ENCODE measurements around the gene ZNF10. TPM values are rescaled to one million over a fixed set of nuclear protein-coding genes. Genes with fewer than 3 reads are reported as not detected.
A peak's percentile ranks its signal among the peaks of the same experiment; 100 is the strongest.

Gene ZNF10
- 4.5 TPM for polyA plus RNA-seq (2013, experiment 1 of 2; ENCODE audit: insufficient read length)
- polyA plus RNA-seq (2013, experiment 2 of 2; ENCODE audit: insufficient read length): 5.2 TPM

DNA sequence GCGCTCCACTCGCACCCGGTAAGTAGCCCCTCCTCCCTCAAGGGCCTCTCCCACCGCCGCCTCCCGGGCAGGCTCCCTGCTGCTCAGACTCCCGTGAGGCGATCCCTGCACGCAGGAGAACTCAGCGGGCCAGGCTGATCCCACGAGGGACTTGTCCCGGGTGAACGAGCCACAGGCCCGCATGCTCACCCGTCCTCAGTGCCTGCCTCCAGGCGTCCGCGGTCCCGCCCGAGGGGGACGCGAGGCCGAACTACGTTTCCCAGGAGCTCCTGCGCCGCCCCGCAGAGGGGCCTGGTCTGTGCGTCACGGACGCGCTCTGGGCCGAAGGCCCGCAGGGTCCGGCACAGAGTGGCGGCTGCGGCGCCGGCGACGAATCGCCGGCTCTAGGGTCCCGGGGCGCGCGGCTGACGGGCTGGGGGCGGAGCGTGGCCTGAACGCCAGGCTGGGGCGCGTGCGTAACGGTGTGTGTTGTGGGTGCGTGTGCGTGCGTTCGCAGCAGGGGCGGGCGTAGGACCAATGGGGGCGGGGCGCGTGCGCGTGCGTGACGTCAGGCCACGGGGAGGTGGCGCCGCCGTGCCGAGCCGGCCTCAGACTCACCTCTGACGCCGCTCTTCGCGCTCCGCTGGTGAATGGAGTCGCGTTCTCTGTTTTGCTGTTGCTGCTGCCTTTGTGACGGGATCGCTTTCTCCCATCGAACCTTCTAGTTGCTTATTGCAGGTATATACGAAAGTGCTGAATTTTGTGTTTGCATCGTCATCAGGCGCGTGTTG is at the start of gene ZNF10, which contains the start of gene ZNF891:
TSS of gene ZNF10 (plus strand) at position 590 of the 770 bp plus-strand sequence. CDS start 13,866 bp downstream, outside the sequence.
TSS of gene ZNF891 (minus strand) at position 237 of the 770 bp plus-strand sequence. CDS start 8,356 bp downstream, outside the sequence.
- DNase-seq: peak; percentile 95

DNA sequence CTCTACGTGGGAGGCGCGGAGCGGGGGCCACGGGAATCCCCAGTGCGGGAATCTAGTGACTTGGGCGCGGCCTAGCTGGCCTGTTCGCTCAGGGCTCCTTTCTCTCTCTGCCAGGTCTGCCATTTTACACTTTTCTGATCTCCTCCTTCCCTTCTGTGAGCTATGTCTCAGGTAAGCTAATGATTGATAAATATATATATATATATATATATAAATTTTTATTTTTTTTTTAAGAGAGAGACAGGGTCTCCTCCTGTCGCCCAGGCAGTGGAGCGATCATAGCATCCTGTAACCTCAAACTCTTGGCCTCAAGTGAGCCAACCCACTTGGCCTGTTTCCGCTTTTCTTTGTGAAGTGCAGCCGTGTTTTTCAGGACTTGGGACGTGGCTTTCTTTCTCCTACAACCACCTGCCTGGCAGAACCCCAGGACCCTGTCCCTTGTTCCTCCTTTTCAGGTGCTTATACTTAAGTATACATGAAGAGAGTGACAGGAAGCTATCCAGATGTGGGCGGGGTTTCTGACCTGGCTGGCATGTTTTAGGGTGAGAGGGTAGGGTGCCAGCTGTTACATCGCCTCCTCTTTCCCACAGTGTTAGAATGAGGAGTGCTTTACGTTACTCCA is 49.2 kb upstream of the ZNF10 start:
- no peak for DNase-seq

DNA sequence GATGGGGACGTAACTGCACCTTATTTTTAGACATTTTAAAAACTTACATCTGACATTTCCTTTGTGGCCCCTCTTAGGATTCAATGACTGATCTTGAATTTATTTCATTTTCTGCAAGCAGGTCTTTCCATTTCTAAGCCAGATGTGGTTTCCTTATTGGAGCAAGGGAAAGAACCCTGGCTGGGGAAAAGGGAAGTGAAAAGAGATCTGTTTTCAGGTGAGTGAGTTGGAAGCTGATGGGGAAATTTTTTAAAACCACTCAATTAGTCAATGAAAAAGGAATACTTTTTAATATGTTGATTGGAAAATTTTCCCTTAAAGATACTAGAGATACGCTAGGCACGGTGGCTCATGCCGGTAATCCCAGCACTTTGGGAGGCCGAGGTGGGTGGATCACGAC is 47.1 kb upstream of the ZNF10 start:
- DNase-seq: no peak

DNA sequence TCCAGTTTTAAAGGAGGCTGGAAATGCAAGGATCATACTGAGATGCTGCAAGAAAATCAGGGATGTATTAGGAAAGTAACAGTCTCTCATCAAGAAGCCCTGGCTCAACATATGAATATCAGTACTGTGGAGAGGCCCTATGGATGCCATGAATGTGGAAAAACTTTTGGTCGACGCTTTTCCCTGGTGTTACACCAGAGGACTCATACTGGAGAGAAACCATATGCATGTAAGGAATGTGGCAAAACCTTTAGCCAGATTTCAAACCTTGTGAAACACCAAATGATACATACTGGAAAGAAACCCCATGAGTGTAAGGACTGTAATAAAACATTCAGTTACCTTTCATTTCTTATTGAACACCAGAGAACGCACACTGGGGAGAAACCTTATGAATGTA is 24.8 kb upstream of the ZNF10 start:
- no peak for DNase-seq

DNA sequence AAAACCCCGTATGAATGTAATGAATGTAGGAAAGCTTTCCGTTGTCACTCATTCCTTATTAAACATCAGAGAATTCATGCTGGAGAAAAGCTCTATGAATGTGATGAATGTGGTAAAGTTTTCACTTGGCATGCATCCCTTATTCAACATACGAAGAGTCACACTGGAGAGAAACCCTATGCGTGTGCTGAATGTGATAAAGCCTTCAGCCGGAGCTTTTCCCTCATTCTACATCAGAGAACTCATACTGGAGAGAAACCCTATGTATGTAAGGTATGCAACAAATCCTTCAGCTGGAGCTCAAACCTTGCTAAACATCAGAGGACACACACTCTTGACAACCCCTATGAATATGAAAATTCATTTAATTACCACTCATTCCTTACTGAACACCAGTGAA is 24.2 kb upstream of the ZNF10 start:
- peak; percentile 4 for DNase-seq

DNA sequence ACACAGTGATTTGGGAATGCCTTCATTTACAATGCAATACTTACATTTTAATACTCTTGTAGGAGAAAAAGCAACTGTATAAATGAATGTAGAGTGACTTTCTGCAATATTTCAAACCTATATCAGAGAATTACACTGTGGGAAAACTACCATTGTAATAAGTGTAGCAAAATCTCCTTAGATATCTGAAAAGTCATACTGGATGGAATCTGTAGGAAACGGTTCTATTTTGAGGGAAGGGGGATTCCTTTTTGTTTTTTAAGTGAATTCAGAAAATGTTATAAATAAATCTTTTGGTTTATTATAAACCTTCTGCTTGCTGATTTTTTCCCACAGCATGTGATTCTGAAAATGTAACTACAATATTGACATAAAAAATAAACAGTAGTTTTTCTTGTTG is 23.3 kb upstream of the ZNF10 start:
- DNase-seq: no peak

DNA sequence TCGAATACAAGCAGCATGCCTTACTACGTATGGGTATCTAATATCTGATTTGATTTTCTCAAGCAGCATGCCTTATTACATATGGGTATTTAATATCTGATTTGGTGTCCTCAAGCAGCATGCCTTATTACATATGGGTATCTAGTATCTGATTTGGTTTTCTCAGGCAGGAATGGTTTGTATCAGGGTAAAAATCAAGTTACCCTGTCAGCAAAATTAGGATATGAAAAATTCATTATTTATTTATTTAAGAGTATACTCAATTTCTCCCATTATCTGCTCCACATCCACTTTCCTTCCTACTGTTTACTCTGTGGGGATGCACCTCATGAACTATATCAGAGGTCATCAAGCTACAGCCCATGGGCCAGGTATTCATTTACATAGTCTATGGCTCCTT is 22.3 kb upstream of the ZNF10 start:
- DNase-seq: no peak

DNA sequence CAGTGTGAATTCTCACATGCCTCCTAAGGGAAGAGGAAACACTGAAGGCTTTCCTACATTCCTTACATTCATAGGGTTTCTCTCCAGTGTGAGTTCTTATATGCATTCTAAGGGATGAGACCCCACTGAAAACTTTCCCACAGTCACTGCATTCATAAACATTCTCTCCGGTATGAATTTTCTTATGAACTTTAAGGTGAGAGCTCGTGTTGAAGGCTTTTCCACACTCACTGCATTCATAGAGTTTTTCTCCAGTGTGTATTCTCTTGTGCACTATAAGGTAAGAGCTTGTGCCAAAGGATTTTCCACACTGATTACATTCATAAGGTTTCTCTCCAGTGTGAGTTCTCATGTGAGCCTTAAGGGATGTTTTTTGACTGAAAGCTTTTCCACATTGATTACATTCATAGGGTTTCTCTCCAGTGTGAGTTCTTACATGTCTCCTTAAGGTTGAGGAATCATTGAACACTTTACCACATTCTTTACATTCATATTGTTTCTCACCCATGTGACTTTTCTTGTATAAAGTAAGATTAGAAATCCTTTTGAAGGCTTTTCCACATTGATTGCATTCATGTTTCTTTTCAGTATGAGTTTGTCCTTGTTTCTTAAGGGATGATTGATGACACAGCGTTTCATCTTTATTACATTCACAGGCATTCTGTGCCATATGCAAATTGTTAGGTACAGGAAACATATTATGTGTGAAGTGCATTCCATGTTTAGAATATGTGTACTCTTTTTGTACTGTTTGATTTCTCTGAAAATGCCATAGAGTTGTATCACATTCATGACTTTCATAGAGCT is 9.8 kb upstream of the ZNF10 start:
- DNase-seq: no peak

DNA sequence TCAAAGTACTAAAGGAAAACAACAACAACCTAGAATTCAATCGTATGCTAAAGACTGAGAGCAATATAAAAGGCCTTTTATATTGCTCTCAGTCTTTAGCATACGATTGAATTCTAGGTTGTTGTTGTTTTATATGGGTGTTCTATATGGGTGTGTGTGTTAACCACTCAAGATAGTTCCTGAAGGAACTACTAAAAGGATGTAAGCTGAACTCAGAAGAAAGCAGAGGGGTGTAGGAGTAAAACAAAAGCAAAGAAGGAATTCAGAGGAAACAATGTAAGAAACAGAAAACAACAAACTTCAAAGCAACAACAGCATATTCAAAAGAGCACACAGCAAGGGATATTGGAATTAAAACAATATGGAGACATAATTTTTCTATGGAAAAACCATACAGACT is 5.8 kb upstream of the ZNF10 start:
- no peak for DNase-seq

DNA sequence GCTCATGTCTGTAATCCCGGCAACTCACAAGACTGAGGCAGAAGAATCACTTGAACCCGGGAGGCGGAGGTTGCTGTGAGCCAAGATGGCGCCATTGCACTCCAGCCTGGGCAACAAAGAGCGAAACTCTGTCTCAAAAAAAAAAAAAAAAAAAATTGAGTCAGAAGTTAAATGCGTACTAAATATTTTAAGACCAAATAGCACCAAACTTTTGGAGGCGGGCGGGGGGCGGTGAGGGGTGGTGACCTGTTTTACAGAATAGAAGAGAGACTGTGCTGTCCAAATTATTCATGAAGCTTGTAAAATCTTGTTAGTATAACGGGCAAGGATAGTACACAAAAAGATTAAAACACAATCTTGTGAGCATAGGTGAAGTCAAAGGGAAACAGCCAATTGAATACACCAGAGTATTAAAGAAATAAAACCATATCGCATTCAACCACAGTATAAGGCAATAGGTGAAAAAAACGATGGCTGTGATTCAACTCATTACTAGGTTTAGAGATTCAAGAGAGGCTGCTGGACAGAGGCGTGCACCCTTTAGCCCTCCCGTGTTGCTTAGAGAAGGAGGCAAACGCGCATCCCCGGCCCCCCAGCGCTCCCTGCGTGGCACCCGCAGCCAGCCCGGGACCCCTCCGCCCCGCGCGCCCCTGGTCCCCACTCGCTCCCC is 924 bp upstream of the ZNF10 start:
- no peak for DNase-seq

DNA sequence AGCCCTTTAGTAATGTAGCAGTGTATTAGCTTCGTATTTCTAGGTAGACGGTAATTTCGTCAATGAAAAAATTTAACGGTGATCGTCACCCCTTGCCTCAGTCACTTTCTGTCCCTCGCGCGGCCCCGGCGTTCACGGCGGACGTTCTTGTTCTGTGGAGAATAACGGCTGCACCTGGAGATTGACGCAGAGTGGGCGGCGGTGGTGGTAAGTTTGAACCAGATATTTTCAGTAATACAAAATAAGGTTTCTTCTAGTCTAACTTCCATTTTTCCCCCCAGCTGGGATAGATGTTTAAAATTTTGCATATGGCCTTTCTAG is 341 bp downstream of the ZNF10 start:
- DNase-seq: peak; percentile 1

DNA sequence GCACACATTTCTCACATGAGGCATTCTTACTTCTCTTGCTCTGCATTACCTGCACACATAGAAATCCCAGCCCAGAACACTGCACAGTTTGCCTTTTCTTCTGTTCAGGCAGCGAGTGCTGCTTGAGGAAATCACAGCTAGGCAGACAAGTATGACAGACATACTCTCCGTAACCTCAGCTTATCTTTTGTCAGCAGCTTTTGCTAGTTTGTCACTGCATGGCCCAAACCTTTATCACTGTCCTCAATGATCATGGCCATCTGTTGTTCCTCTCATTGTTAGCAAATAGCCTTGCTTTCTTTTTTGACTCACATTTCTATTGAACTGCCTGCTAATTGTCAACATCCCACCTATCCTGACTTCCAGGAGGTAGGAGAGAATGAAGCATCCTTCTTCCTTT is 5.3 kb downstream of the ZNF10 start:
- no peak for DNase-seq

DNA sequence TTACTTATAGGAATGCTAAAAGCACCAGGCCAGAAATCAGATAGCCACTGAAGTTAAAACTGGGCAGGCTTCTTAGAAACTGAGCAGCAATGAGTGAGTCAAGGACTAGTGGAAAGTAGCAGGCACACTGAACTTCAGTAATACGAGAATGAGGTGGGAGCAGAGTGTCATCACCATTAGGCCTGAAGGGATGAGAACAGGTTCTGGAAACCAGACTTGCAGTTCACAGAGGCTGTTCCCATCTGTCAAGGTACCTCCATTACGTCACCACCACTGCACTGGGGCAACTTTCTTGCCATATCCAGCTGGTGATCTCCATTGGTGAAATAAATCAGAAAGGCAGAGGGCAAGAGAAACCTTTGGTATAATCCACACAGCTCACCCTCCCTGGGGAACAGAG is 15.6 kb downstream of the ZNF10 start:
- no peak for DNase-seq

DNA sequence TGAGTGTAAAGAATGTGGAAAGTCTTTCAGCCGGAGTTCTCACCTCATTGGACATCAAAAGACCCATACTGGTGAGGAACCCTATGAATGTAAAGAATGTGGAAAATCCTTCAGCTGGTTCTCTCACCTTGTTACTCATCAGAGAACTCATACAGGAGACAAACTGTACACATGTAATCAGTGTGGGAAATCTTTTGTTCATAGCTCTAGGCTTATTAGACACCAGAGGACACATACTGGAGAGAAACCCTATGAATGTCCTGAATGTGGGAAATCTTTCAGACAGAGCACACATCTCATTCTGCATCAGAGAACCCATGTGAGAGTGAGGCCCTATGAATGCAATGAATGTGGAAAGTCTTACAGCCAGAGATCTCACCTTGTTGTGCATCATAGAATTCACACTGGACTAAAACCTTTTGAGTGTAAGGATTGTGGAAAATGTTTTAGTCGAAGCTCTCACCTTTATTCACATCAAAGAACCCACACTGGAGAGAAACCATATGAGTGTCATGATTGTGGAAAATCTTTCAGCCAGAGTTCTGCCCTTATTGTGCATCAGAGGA is 25.8 kb downstream of the ZNF10 start:
- DNase-seq: no peak

DNA sequence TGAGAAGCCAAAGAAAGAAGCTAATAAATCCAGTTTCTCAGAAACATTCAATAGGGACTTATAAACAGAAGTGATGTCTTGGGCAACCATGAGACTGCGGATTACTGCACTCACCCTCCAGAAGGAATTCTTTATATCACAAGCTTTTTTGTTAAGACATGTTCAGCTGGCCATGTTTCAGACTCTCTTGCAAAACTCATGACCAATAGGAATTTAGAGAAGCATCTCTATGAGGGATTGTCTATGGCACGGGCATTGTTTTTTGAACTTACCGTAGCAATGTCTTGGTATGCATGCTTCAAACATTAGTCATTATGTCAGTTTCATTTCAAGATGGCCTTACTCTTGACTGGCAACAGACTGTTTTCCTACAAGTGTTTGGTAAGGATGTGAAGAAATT is 35.3 kb downstream of the ZNF10 start:
- no peak for DNase-seq

DNA sequence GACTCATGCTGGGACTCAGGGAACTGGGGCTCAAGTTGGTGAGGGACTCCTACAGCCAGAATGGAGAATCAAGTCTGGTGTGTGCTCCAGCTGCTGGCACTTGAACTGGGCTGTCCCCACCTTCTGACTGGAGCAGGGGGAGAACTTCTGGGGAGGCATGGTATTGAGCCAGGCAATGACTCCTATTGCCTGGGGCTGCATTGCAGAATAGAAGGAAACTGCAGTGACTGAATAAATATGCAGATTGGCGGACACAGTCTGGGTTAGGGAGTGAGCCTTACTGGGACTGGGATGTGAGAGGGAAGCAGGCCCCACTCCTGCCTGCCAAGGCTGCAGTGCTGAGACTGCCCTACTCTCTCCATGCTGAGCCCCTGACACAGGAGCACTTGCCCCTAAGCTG is 42.1 kb downstream of the ZNF10 start:
- no peak for DNase-seq

DNA sequence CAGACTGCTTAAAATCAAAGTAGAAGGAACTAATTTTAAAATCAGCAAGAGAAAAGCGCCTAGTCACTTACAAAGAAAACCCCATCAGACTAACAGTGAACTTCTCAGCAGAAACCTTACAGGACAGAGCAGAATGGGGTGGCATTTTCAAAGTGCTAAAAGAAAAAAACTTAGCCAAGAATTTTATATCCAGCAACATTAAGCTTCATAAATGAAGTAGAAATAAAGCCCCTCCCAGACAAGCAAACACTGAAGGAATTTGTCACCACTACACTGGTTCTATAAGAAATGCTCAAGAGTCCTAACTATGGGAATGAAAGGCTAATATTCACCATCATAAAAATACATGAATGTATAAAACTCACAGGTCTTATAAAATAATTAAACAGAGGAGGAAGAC is 44.5 kb downstream of the ZNF10 start:
- no peak for DNase-seq

DNA sequence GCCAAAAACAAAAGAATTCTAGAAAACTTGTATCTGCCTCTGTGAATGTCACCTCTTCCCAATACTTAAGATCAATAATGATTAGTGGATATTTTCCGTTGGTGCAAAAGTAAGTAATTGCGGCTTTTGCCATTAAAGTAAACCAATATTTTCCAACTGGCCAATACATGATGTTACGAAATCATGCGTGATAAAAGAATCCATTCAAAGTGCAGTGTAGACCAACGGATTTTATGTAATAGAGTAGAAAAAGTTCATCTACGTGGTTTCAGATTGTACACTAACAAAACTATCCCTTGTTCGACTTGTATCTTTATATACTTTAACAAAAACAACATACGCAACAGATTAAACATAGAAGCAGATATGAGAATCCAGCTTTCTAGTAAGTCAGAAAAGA is 50.2 kb downstream of the ZNF10 start:
- no peak for DNase-seq

DNA sequence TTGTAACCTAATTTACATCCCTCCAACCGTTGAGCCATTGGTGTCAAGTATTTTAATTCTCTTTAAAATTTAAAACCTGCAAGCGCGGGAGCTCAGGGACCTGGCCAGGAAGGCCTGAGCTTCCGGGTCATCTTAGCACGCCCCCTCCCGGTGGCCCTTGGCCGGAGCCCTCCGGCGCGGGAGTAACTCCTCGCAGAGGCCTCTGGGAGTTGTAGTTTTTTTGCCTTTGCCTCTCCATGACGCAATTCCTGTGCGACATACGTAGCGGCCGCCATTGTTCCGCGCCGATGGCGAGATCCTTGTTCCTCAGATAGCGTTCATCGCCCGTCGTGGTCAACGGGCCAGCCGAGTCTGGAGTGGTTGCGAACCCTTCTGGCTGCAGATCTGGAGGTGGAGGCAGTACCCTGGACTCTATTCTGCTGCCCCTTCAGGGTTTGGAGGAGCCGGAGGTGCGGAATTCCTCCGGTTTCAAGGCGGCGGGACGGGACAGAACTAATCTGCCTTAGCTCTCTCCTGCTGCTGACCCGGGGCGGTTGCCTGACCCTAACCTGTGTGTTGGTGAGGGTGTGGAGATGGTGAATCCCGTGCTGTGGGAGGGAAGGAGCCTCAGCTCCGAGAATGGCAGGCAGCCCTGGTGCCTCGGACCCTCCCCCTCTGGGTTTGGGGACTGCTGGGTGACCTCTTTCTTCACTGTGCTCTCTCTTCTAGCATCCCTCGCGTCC is 51.0 kb downstream of the ZNF10 start, which contains the start of gene ZNF268:
TSS of gene ZNF268 (plus strand) at position 258 of the 722 bp plus-strand sequence. CDS start 503 bp downstream, outside the sequence.
- peak; percentile 92 for DNase-seq

DNA sequence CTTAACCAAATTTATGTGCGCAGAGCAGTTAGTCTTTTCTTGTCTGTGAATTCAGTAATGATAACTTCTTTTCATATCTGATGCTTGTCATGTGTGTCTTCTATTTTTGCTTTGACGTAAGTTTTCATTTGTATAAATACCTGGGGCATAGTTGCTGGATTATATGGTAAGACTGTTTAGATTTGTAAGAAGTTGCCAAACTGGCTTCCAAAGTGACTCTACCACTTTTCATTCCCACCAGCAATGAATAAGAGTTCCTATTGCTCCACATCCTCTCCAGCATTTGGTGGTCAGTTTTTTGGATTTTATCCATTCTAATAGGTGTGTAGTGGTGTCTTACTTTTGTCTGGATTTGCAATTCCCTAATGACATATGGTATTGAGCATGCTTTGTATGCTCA is 59.7 kb downstream of the ZNF10 start:
- DNase-seq: no peak

DNA sequence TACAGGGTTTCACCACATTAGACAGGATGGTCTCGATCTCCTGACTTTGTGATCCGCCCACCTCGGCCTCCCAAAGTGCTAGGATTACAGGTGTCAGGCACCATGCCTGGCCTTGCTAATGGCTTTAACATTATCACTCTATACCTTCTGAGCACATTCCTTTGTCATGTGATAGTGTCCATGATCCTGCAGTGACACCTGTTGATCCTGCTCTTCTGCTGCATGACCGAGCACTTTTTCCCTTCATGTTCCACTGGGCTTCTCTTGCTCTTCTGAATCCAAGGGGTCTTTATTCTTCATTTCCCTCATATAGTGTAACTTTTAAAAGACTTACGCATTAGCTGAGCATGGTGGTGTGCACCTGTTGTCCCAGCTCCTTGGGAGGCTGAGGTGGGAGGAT is 62.4 kb downstream of the ZNF10 start:
- DNase-seq: no peak

DNA sequence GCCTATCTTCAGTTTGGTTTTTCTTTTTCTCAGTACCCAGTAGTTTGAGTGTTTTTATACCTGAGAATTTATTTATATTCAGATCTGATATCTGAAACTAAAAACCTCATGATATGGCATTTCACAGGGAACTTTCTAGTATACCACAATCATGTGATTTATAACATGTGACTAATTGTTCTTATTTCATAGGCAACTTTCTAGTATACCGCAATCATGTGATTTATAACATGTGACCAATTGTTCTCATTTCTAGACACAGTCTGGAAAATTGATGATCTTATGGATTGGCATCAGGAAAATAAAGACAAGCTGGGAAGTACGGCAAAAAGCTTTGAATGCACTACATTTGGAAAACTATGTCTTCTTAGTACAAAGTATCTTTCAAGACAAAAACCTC is 71.5 kb downstream of the ZNF10 start:
- DNase-seq: no peak

Measured in fibroblast of skin of scalp (primary cell).